Neuronal stem cell (in vitro differentiated cells): ENCODE results near the gene ZNF236.

Source experiments
- DNase-seq: peaks from one replicate; pipeline ENCODE4 v3.0.0-alpha.2; 2013; ENCODE audit warnings: low spot score
- H2AFZ ChIP-seq: one replicate; pipeline ENCODE4 v1.6.1; 2013; ENCODE audit warnings: mild to moderate bottlenecking, low read length, inconsistent platforms
- H2AK5ac ChIP-seq: 2 replicates; pipeline ENCODE4 v1.6.1; 2013; ENCODE audit warnings: low read depth, mild to moderate bottlenecking, inconsistent platforms, low read length, moderate library complexity, mixed read lengths
- H2BK120ac ChIP-seq: 2 replicates; pipeline ENCODE4 v1.6.1; 2013; ENCODE audit warnings: low read depth, mild to moderate bottlenecking, inconsistent platforms, low read length, moderate library complexity, mixed read lengths
- H2BK12ac ChIP-seq: one replicate; pipeline ENCODE4 v1.6.1; 2013; ENCODE audit warnings: low read length, inconsistent platforms
- H2BK15ac ChIP-seq: 2 replicates; pipeline ENCODE4 v1.6.1; 2013; ENCODE audit warnings: mild to moderate bottlenecking, low read length, inconsistent platforms, mixed read lengths
- H2BK5ac ChIP-seq: one replicate; pipeline ENCODE4 v1.6.1; 2013; ENCODE audit warnings: inconsistent platforms, mild to moderate bottlenecking, low read length, moderate library complexity
- H3K14ac ChIP-seq: one replicate; pipeline ENCODE4 v1.6.1; 2013; ENCODE audit warnings: low read length, inconsistent platforms
- H3K18ac ChIP-seq: 2 replicates; pipeline ENCODE4 v1.6.1; 2013; ENCODE audit warnings: low read length, inconsistent platforms
- H3K23ac ChIP-seq: 2 replicates; pipeline ENCODE4 v1.6.1; 2013; ENCODE audit warnings: low read depth, mild to moderate bottlenecking, mixed read lengths, low read length, inconsistent platforms; ENCODE audit not compliant: poor library complexity
- H3K27ac ChIP-seq: replicated peaks from 3 replicates; pipeline ENCODE4 v1.5.1; 2013; ENCODE audit warnings: low read length, inconsistent platforms
- H3K27me3 ChIP-seq, 3 experiments: 2 replicates each; pipeline ENCODE4 v1.6.1; 2013; ENCODE audit warnings: low read length in 3 of 3, mild to moderate bottlenecking in 2 of 3, inconsistent platforms in 1 of 3, low read depth in 1 of 3, mixed read lengths in 1 of 3, moderate library complexity in 1 of 3; ENCODE audit not compliant: control insufficient read depth in 3 of 3, insufficient read depth in 3 of 3
- H3K36me3 ChIP-seq, 2 donors: replicated peaks in 1 of 2; 2 replicates each; pipeline ENCODE4 v1.6.1; 2013; ENCODE audit warnings: low read length in 2 of 2; ENCODE audit not compliant: control insufficient read depth in 2 of 2, insufficient read depth in 2 of 2
- H3K4ac ChIP-seq: 2 replicates; pipeline ENCODE4 v1.6.1; 2013; ENCODE audit warnings: inconsistent platforms, mild to moderate bottlenecking, low read length, moderate library complexity
- H3K4me1 ChIP-seq, 2 donors: 1 replicate in 1 of 2; 2 replicates in 1 of 2; pipeline ENCODE4 v1.6.1; 2013; ENCODE audit warnings: low read length in 2 of 2, low read depth in 1 of 2; ENCODE audit not compliant: control insufficient read depth in 2 of 2, insufficient read depth in 1 of 2
- H3K4me2 ChIP-seq: one replicate; pipeline ENCODE4 v1.6.1; 2013; ENCODE audit warnings: mild to moderate bottlenecking, low read length, inconsistent platforms; ENCODE audit not compliant: insufficient read depth, poor library complexity, severe bottlenecking
- H3K4me3 ChIP-seq, 2 donors: 2 replicates each; pipeline ENCODE4 v1.5.1; 2013; ENCODE audit warnings: low read length in 2 of 2, mild to moderate bottlenecking in 2 of 2, inconsistent platforms in 1 of 2, moderate library complexity in 1 of 2
- H3K79me1 ChIP-seq: one replicate; pipeline ENCODE4 v1.6.1; 2013; ENCODE audit warnings: low read depth, mild to moderate bottlenecking, inconsistent platforms, low read length, moderate library complexity
- H3K9ac ChIP-seq: one replicate; pipeline ENCODE4 v1.6.1; 2013; ENCODE audit warnings: mild to moderate bottlenecking, low read depth, low read length, inconsistent platforms; ENCODE audit not compliant: poor library complexity
- H3K9me3 ChIP-seq, 2 donors: replicated peaks in 1 of 2; 2 replicates each; pipeline versions ENCODE3 to v1.6.1; 2013; ENCODE audit warnings: low read length in 2 of 2, mild to moderate bottlenecking in 2 of 2, inconsistent platforms in 1 of 2, low read depth in 1 of 2, mixed read lengths in 1 of 2, moderate library complexity in 1 of 2; ENCODE audit not compliant: control insufficient read depth in 2 of 2, insufficient read depth in 1 of 2
- H4K8ac ChIP-seq: one replicate; pipeline ENCODE4 v1.6.1; 2013; ENCODE audit warnings: low read depth, mild to moderate bottlenecking, inconsistent platforms, low read length, moderate library complexity
- H4K91ac ChIP-seq: one replicate; pipeline ENCODE4 v1.6.1; 2013; ENCODE audit warnings: low read length, low read depth, mild to moderate bottlenecking, inconsistent platforms; ENCODE audit not compliant: poor library complexity
- WGBS, 2 donors: extraction: QIAGEN DNeasy Blood & Tissue Kit; methylation state at CpG; one replicate each; pipeline ENCODE4 v1.1.7; 2013; ENCODE audit warnings: missing lambda C conversion rate in 2 of 2, mixed read lengths in 1 of 2; ENCODE audit not compliant: insufficient read length in 2 of 2, insufficient replicate concordance in 1 of 2; ENCODE audit errors: extremely low coverage in 2 of 2; 5-methylcytosine and 5-hydroxymethylcytosine counted together

The ZNF236 gene

DNA sequence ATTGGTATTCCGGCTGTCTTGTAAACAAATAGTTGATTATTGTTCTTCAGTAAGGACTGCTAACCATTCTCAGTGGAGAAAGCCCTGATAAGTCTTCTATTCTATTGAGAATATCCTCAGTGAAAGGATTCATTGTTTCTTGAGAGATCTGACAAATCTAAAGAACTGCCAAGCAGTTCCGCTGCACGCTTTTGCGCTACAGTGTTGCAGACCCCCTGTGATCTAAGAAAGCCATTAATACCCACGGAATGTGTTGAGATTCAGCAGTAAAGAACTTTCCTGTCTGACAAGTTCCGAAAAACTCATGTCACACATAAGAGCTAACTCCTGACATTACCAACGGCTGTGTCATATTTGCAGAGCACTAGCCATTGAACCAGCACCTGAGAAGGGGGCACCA, 63.8 kb downstream of the ZNF236 start:
- WGBS, 2 donors, result no CpG with 5 or more reads among the region's 7 CpGs
- H2BK5ac ChIP-seq, result no peak overlapping the region
- no peak overlapping the region for H3K4me2 ChIP-seq
- no peak overlapping the region for H3K18ac ChIP-seq
- no peak overlapping the region for H3K23ac ChIP-seq
- H3K79me1 ChIP-seq, result no peaks in the 10 kb centered on the region
- H3K36me3 ChIP-seq, result peaks cover 15 to 83% of the 10 kb centered on the region in 2 donors
- H3K4me3 ChIP-seq, result no peak overlapping the region
- no peak overlapping the region for H4K8ac ChIP-seq
- no peak overlapping the region for H4K91ac ChIP-seq
- DNase-seq, result peak; percentile 37
- no peaks in the 10 kb centered on the region for H3K9me3 ChIP-seq
- H3K27ac ChIP-seq, result peak overlapping the region; percentile 34
- no peak overlapping the region for H2BK120ac ChIP-seq
- H3K4me1 ChIP-seq, result peaks cover 0 to 15% of the 10 kb centered on the region in 2 donors
- H3K4ac ChIP-seq, result no peak overlapping the region
- H2AFZ ChIP-seq, result no peak overlapping the region
- no peak overlapping the region for H2BK12ac ChIP-seq
- H2BK15ac ChIP-seq, result no peak overlapping the region
- no peak overlapping the region for H3K9ac ChIP-seq
- H3K14ac ChIP-seq, result no peak overlapping the region
- no peaks in the 10 kb centered on the region for H3K27me3 ChIP-seq
- H2AK5ac ChIP-seq, result no peak overlapping the region

DNA sequence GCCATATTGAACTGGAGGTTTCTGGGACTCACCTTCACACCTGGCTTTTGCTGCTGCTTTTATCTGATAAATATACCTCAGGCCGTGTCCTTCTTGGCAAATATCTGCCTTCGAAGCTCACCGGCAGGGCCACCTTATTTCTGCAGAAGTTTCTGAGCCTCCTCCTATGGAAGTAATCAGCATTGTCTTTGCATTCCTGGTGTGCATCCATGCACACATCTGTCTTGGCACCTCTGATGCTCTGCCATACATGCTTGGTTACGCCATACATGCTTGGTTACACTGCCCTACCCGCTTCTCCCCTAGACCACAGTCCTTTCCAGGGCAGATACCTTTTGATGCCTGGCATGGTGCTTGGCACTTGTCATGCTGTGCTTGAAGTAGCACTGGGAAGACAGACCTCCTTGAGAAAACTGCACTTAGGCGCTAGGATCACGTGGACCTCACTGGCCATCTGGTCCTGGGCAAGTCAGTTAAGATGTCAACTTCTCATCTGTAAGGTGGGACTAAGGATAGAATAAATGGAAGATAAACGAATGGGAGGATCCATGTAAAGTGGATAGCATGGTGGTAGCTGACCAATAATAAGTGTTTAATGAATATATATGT, 66.8 kb downstream of the ZNF236 start:
- no peaks in the 10 kb centered on the region for H3K79me1 ChIP-seq
- H3K27ac ChIP-seq, result no peak overlapping the region
- H2BK15ac ChIP-seq, result no peak overlapping the region
- no peak overlapping the region for H2AK5ac ChIP-seq
- no peak overlapping the region for H2AFZ ChIP-seq
- no peak overlapping the region for H3K23ac ChIP-seq
- peaks cover 0 to 15% of the 10 kb centered on the region in 2 donors for H3K4me1 ChIP-seq
- no peak overlapping the region for H4K91ac ChIP-seq
- no peak overlapping the region for H2BK12ac ChIP-seq
- no peak overlapping the region for H2BK5ac ChIP-seq
- WGBS, 2 donors, result no CpG with 5 or more reads among the region's 8 CpGs
- H3K27me3 ChIP-seq, result no peaks in the 10 kb centered on the region
- H3K36me3 ChIP-seq, result peaks cover 4 to 65% of the 10 kb centered on the region in 2 donors
- H2BK120ac ChIP-seq, result no peak overlapping the region
- H3K9ac ChIP-seq, result no peak overlapping the region
- no peak overlapping the region for H3K14ac ChIP-seq
- H4K8ac ChIP-seq, result no peak overlapping the region
- DNase-seq, result no peak
- no peak overlapping the region for H3K4ac ChIP-seq
- H3K18ac ChIP-seq, result no peak overlapping the region
- H3K4me2 ChIP-seq, result no peak overlapping the region
- H3K4me3 ChIP-seq, result no peak overlapping the region
- H3K9me3 ChIP-seq, result peaks cover 0 to 4% of the 10 kb centered on the region in 2 donors

DNA sequence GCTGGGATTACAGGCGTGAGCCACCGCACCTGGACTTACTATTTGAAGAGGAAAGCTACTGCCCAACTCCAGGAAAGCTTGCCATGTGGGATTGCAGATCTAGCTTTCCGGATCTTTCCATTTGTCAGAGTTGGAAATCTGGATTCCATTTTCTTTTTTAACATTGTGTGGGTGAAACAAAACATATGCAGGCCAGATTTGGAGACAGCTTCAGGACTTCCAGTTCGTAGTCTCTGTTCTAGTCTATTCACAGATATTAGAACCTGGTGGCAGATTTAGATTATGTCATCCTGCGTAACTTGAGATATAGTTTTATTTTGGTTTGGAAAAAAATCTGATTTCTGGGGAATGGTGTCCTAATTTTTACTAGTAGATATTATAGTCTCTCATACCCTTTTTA, 70.5 kb downstream of the ZNF236 start:
- peaks cover 30 to 68% of the 10 kb centered on the region in 2 donors for H3K36me3 ChIP-seq
- H2AK5ac ChIP-seq, result no peak overlapping the region
- peaks cover 24 to 34% of the 10 kb centered on the region in 2 donors for H3K9me3 ChIP-seq

DNA sequence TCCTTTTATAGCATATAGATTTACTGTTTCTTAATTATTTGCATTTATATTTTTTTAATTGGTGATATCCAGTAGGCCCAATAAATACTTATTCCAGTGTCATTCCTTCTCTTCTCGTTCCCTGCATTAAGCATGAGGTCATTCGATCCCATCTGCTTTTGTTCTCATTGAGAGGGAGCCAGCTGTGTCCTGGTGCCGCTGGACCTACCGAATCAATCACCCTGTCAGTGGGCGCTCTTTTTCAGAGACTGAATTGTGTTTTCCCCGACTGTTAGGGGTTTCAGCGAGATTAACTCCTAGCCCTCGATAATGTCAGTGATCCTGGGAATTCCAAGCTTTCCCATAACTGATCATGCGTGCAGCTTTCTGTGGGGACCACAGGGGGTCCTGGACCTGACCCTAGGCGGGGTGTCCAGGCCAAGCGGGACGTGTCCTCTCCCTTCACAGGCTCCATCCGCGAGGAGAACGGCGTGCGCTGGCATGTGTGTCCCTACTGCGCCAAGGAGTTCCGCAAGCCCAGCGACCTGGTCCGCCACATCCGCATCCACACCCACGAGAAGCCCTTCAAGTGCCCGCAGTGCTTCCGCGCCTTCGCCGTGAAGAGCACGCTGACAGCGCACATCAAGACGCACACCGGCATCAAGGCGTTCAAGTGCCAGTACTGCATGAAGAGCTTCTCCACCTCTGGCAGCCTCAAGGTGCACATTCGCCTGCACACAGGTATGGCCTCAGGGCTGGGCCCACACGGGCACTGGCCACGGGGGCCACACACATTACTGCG, 72.4 kb downstream of the ZNF236 start:
- Histone ChIP-seq H3K9me3 (peaks cover 24 to 34% of the 10 kb centered on the region in 2 donors), H3K14ac (no peak overlapping the region), H2BK15ac (no peak overlapping the region), H3K9ac (no peak overlapping the region), H4K91ac (no peak overlapping the region), H2AK5ac (no peak overlapping the region), H3K4me3 (peak overlapping the region in 1 of 2 donors; percentile 31), H3K23ac (peak overlapping the region; percentile 8), H2BK12ac (no peak overlapping the region), H2AFZ (no peak overlapping the region), H4K8ac (no peak overlapping the region), H3K4ac (peak overlapping the region; percentile 5), H3K27me3 (peaks cover 0 to 2% (median 0%) of the 10 kb centered on the region in 3 experiments), H3K27ac (no peak overlapping the region), H3K4me2 (no peak overlapping the region), H3K18ac (peak overlapping the region; percentile 82), H3K36me3 (peaks cover 29 to 71% of the 10 kb centered on the region in 2 donors), H2BK5ac (no peak overlapping the region), H3K4me1 (no peaks in the 10 kb centered on the region), H3K79me1 (peaks cover 2% of the 10 kb centered on the region), H2BK120ac (no peak overlapping the region)
- no CpG with 5 or more reads among the region's 37 CpGs for WGBS, 2 donors
- DNase-seq, result no peak

More for the DNA sequence above, 70.5 kb downstream of the ZNF236 start:
- no peak overlapping the region for H3K27ac ChIP-seq
- H3K23ac ChIP-seq, result no peak overlapping the region
- no peak overlapping the region for H2BK120ac ChIP-seq
- peaks cover 0 to 2% of the 10 kb centered on the region in 2 donors for H3K4me1 ChIP-seq
- H2BK12ac ChIP-seq, result no peak overlapping the region
- no peak overlapping the region for H2BK5ac ChIP-seq
- no peak overlapping the region for H3K4ac ChIP-seq
- H4K91ac ChIP-seq, result no peak overlapping the region
- H3K79me1 ChIP-seq, result peaks cover 2% of the 10 kb centered on the region
- H2AFZ ChIP-seq, result no peak overlapping the region
- no peak overlapping the region for H3K9ac ChIP-seq
- no peak overlapping the region for H3K4me2 ChIP-seq
- no peak overlapping the region for H2BK15ac ChIP-seq
- no peak overlapping the region for H3K14ac ChIP-seq
- H3K4me3 ChIP-seq, result no peak overlapping the region
- H4K8ac ChIP-seq, result no peak overlapping the region
- DNase-seq, result no peak
- peaks cover 0 to 2% (median 0%) of the 10 kb centered on the region in 3 experiments for H3K27me3 ChIP-seq
- no CpG with 5 or more reads among the region's 5 CpGs for WGBS, 2 donors
- H3K18ac ChIP-seq, result no peak overlapping the region
